DLD1 (cell line): ENCODE results near the gene ACTR8.

Experiments
- in situ Hi-C: cut with HindIII; loops from 2 replicates; pipeline ENCODE4 v1.10.0; 2017; ENCODE audit warnings: low sequenced_read_pairs

Gene ACTR8

DNA sequence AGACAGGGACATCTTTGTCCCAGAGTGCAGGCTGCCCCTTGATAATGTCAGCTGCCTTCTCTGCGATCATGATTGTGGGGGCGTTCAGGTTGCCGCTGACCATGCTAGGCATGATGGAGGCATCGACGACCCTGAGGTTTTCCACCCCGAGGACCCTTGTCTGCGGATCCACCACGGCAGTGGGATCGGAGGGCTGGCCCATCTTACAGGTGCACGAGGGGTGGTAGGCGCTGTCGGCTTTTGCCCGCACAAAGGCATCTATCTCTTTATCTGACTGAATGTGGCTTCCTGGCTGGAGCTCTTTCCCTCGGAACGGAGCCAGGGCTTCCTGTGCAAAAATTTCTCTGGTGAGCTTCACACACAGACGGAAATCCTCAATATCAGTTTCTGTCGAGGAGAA is 64.1 kb downstream of the ACTR8 start:
- in situ Hi-C loops: no loop called here

DNA sequence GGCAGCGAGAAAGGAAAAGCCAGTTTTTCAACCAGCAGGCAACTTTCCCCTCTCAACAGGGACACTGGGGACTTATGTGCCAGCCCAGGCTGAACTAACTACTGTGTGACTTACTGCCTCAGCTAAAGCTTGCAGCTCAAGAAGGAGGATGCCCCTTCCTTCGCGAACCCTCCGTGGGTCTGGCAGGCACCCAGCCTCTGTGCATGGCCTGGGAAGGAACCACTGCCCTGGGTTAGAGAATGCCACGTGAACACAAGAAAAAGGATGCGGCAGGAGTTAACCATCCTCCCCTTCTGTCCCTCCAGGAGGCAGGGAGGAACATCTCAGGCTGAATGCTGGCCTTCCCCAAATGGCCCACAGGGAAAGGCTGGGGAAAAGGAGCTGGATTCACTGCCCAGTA is 64.7 kb downstream of the ACTR8 start:
- in situ Hi-C loops: no loop called here
